GM08714 (cell line): Measurements from ENCODE around the gene DGKI.

ENCODE experiments used
- H3K4me3 ChIP-seq: fragments of 200-500 bp; sonication (Bioruptor generic); 2 replicates; pipeline ENCODE4 v1.5.1; 2014; ENCODE audit warnings: mild to moderate bottlenecking, low read length, inconsistent platforms
- ZNF274 ChIP-seq: IDR thresholded peaks from 2 replicates; pipeline ENCODE4 v1.6.1; 2012; ENCODE audit warnings: mild to moderate bottlenecking, low read depth, low read length

The DGKI gene

DNA sequence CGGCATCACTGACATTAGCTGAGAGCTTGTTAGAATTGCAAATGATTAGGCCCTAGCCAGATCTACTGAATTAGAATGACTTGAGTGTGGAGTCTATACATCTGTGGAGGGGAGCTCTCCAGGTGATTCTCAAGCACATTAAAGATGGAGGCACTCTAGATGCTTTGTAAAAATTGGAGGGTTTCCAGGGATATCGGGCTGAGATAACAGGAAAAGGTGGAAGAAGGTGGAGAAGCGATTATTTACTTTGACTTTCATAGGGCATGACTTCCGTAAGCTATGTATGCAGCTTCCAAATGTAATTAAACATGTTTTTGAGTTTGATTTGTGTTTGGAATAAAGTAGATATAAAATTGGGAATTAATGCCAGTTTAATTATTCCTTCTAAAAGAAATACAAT, 268.2 kb downstream of the DGKI start:
- H3K4me3 ChIP-seq = no peak overlapping the region
- TF ChIP-seq ZNF274 = no peak

DNA sequence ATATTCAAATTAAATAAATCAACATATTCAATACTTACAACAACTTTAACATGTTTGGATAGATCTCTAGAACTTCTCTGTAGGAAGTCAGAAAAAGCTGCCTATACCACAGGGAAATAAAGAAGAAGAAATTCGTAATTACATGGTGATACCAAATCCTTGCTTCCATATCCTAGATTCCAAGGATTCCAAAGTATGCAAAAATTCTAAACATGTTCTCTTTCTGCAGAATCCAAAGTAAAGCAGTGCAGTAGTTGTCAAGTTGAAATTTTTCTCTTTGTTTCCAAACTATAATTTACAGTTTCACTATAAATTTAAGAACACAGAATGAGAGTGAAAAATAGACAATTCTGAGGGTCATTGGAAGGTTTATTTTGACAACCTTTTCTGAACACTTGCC, 269.6 kb downstream of the DGKI start:
- TF ChIP-seq ZNF274 = no peak
- H3K4me3 ChIP-seq = no peak overlapping the region

DNA sequence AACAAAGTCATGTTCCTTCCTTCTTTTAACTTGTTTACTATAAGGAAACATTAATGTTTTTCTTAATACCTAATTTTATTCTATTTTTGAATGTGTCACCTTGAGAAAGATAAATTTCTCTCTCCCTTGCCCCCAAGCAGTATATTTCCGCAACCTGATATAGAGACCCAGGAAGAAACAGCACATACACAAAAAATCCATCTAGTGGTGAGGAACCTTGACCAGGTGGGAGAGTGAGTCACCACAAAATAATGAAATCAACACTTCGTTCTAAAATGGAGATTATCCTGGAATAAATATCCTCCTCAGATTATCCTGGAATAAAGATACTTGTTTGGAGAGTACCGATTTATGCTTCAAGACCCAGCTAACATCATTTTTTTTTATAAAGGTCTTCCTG, 270.3 kb downstream of the DGKI start:
- TF ChIP-seq ZNF274 = no peak
- H3K4me3 ChIP-seq = no peak overlapping the region

DNA sequence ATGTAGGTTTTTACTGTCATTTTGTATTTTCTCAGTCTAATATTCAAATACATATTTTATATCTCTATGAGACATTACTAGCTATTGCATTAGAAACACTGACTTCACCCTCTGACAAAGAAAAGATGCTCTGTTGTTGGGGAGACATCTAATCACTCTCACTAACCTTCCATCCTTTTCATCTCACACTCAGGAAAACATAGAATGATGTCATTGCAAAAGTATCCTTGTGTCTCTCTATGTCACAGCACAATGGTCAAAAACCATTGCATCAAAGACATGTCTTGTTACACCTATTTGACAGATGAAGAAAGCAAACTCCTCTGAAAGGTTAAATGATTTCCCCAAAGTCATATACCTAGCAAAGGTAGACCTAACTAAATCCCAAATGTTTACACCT, 272.0 kb downstream of the DGKI start:
- TF ChIP-seq ZNF274 = no peak
- no peak overlapping the region for H3K4me3 ChIP-seq

DNA sequence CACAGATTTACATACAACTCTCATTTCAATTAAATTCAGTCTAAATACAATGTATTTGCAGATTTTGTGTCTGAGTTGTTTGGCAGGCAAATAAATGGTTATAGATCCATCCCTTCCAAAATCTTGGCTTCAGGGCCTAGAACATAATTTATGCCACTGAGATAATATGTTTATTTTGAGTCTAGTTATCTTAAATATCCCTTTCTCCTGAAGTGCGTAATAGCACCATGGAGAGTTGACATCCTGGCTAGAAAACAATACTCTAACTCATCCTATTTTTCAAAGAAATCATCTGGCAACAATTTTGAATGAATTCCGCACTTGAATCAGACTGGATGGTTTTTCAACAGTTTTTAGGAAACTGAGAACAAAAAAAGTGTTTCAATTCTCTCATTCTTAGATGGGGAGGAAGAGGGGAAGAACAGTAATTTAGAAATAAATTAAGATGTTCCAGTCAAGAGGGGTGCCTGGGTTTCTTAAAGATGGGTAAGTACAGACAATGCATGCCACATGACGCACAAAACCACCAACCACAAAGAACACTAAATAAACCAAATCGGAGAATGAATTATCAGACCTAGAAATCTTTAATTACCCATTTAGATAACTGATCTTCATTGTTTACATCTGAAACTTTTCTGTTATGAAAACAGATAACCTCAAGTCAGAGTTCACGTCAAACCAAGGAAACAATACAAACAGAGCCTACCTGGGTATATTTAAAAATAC, 274.6 kb downstream of the DGKI start:
- no peak for TF ChIP-seq ZNF274
- no peak overlapping the region for H3K4me3 ChIP-seq

DNA sequence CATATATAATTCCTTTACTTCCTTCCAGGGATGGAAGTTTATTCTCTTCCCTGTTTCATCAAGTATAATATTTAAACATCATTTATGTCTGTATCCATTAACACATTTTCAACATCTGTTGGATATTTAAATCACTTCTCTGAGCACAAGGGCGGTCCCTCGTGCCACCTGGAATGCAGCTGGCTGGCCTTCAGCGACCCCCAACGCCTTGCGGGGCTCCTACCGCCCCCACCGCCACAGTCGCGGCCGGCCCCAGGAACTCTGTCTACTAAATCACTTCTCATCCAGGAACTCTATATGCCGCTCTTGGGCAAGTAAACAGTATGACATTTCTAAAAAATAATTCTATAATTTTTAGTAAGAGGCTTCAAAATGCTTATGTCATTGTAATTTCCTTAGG, 282.1 kb downstream of the DGKI start:
- H3K4me3 ChIP-seq = no peak overlapping the region
- no peak for TF ChIP-seq ZNF274

DNA sequence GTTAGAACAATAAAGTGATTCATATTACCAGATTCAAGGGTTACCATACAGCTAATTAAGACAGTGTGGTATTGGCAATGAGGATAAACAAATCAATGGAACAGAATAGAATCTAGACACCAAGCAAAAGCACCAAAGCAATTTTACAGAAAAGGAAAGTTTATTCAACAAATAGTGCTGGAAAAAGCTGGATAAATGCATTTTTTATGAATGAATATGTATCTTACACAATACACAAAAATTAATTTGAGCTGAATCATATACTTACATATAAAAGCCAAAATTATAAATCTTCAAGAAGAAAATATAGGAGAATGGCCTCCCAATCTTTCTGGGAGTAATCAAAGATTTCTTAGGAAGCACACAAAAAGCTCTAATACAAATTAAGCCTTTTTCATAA, 282.8 kb downstream of the DGKI start:
- no peak for TF ChIP-seq ZNF274

DNA sequence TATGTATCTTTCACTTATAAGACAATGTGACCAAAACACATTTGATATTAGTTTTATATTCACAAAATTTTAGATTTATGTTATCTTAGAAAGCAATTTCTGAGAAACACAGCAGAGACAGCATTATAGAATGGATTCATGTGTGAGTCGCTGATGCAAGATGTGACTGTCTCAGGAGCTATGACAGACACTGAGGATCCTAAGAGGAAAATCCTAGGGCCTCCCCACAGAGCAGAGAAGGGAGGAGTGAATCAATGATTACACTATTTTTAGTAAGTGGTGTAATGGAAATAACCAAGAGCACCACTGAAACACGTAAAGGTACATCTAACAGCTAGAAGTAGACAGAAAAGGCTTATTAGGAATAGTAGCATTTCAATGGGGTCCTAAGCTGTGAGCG, 299.3 kb downstream of the DGKI start:
- no peak overlapping the region for H3K4me3 ChIP-seq
- TF ChIP-seq ZNF274 = no peak

More for the DNA sequence above, 282.8 kb downstream of the DGKI start:
- H3K4me3 ChIP-seq = no peak overlapping the region

DNA sequence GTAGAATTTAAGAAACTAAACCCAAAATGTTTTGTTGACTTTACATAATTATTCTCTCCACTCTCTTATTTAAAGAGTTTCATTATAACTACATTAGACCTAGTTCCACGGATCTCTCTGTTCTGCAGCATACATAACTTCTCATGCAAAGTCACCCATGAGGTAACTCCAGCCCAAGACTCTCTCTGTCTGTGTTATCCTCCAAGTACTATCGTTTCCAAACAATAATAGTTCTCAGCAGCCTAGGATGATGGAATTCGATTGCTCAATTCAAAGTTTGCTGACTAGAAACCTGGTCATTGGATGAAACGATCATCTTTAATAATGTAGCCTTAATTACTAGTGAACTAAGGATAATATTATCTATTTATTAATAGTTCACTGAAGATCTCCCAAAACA, 300.1 kb downstream of the DGKI start:
- no peak for TF ChIP-seq ZNF274
- H3K4me3 ChIP-seq = no peak overlapping the region

DNA sequence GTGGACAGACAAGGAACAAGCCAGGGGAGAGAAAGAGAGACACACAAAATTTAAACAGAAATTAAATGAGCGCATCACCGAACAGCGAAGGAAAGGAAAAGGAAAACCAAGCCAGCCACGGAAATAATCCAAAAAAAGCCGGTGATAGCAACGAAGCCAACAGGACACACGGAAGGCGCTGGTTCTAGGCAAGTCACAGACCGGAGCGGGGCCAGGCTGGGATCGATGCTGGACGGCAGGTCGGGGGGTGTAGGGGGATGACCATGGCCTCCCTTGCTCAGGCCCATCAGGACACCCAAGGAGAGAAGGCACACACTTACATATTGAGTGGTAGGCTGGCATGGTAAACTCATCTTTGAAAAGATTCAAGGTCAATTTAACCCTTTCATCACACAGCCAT, 300.8 kb downstream of the DGKI start:
- no peak overlapping the region for H3K4me3 ChIP-seq

DNA sequence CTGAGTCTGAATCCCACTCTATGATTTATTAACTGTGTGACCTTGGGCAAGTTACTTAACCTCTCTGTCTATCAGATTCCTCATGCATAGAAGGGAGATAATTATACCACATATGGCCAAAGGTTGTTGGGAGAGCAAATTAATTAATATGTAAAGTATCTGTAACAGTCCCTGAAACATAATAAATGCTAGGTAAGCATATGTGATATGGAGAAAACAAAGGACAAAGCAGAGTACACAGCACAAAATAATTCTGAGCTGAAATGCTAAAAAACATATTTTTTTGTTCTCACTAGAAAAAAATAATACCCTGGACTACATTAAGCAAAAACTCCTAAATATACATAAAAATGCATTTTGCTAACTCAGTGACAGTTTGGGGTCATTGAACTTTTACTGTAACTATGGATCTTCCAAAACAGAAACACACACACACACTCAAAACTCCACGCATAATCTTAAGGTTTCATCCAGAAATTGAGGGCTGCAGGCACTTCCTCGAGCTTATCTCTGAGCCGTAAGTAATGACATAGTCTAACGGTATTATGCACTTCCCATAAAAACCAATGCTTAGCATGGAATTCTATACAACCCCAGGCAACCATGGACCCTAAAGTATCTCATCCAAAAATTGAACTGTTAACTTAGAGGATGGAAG, 301.6 kb downstream of the DGKI start:
- no peak for TF ChIP-seq ZNF274
- H3K4me3 ChIP-seq = no peak overlapping the region

More for the DNA sequence above, 300.8 kb downstream of the DGKI start:
- no peak for TF ChIP-seq ZNF274

DNA sequence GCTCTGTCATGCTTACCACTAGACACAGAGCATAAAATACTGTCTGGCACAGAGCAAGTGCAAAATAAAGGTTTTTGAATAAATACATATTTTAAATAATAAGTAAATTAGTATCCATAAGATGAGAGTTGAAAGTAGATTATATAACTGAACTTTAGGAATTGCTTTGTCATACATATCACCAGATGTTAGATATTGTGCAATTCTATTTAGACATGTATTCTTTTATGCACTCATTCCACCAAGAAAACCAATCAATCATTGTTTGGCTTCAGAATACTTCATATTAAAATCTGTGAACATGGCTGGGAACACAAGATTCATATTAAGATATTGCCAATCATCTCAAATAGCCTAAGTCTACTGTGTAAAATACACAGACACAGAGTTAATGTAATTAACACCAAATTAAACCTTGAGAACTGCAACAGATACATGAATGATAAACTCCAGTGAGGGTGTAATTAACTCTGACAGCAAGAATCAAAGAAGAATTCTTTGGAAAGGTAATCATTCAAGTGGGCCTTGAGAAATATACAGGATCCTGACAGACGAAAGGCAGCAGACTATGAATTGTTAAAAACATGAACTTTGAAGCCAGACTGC, 302.2 kb downstream of the DGKI start:
- TF ChIP-seq ZNF274 = no peak
- no peak overlapping the region for H3K4me3 ChIP-seq

DNA sequence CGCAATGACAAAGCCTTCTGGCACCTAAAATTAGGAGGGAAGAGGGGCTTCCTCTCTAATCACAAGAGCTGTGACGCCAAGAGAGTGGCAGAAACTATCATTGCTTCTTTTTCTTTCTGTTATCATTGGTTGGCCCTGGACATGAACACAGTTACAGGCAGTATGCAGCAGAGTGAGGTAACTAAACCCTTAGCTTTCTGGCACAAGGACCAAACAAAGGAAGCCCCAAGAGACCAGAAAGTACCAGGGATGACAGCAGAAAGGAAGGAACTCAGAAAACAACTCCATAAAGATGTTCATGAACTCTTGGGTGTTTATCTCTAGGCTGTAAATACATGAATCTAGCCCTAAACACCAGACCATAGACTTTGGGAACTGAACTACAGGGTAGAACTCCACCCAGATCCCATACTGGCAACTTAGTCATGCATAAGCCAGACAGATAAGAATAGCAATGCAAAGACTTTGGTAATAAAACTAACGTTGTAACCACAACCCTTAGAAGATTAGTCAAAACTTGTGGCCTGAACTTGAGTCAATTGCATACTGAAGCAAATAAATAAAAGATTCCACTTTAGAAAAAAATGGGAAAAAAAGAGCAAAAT, 307.6 kb downstream of the DGKI start:
- no peak for TF ChIP-seq ZNF274
- no peak overlapping the region for H3K4me3 ChIP-seq

DNA sequence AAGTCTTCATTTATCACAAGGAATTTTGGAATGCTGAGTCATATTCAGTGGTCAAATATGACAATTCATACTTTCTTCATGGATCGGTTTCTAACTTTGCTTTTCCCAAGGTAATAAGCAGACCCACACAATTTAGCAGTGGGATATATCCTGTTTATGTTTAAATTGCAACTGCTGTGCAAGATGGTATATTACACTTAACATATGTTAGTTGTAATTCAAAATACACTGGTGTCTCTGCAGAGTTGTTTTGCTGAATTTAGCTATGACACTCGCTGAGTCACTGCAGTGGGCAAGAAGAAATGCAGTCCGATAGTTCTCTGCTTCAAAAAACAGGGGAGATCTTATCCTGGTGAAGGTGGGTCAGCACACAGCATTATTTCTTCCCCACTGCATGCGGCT, 308.4 kb downstream of the DGKI start:
- no peak for TF ChIP-seq ZNF274
- no peak overlapping the region for H3K4me3 ChIP-seq

DNA sequence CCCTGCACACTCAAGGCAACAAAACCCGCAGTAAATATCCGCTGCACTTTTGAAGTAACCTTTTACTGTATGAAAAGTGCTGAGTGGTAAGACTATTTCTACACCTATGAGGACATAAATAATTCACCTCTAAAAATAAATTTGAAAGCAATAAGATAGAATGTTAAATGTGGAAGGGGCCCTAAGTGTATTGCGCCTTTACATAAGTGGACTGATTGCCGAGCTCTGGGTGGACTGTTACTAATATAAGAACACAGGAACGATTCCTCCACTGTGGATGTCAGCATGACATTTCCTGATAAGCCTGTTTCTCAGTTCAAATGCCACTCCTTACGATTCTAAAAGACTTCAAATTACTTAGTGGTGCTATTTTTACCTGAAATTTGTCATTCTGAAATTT, 311.2 kb downstream of the DGKI start:
- no peak overlapping the region for H3K4me3 ChIP-seq
- TF ChIP-seq ZNF274 = no peak
